AG10803 (cell line): ENCODE measurements around the gene HCST.

Experiments used
- DNase-seq: peaks from one replicate; pipeline ENCODE4 v3.0.0; 2010; ENCODE audit warnings: low read depth
- H3K4me3 ChIP-seq: 2 replicates; pipeline ENCODE4 v1.5.1; 2011; ENCODE audit warnings: mild to moderate bottlenecking, low read length, control low read depth
- CTCF ChIP-seq: conservative IDR thresholded peaks from 2 replicates; pipeline ENCODE4 v1.5.1; 2011; ENCODE audit warnings: mild to moderate bottlenecking, low read length, control low read depth, inconsistent platforms

HCST gene

GRCh38 chr19:35898499-35898809 lies 3.9 kb upstream of the HCST start:
- TF ChIP-seq CTCF = no peak
- H3K4me3 ChIP-seq = peak overlapping the region; percentile 77
- DNase-seq = no peak

GRCh38 chr19:35899547-35900214 lies 2.6 kb upstream of the HCST start:
- peak overlapping the region; percentile 77 for H3K4me3 ChIP-seq
- no peak for TF ChIP-seq CTCF
- peak; percentile 79 for DNase-seq

GRCh38 chr19:35901055-35901644 lies 1.2 kb upstream of the HCST start:
- peak; percentile 87 for DNase-seq
- no peak for TF ChIP-seq CTCF
- H3K4me3 ChIP-seq = peak overlapping the region; percentile 77

GRCh38 chr19:35902870-35903475 lies 644 bp downstream of the HCST start:
- peak overlapping the region; percentile 20 for H3K4me3 ChIP-seq

GRCh38 chr19:35903550-35904179 lies 1.3 kb downstream of the HCST start:
- peak overlapping the region; percentile 20 for H3K4me3 ChIP-seq
- peak; percentile 79 for DNase-seq

More at GRCh38 chr19:35902870-35903475, 644 bp downstream of the HCST start:
- no peak for TF ChIP-seq CTCF
- DNase-seq = no peak

GRCh38 chr19:35904311-35905068 lies 2.2 kb downstream of the HCST start:
- no peak for DNase-seq
- H3K4me3 ChIP-seq = no peak overlapping the region
- no peak for TF ChIP-seq CTCF

More at GRCh38 chr19:35903550-35904179, 1.3 kb downstream of the HCST start:
- TF ChIP-seq CTCF = no peak
